HL-60 (cell line): ENCODE data around the gene TMCC3.

Experiments used
- DNase-seq, 2 experiments: peaks; one replicate each; pipeline ENCODE4 v3.0.0-alpha.2; 2010 to 2020; ENCODE audit warnings: low read depth in 1 of 2, low spot score in 1 of 2
- H3K27ac ChIP-seq: fragments of 250-450 bp; sonication (Bioruptor Pico); replicated peaks from 2 replicates; pipeline ENCODE4 v1.5.1; 2020; ENCODE audit warnings: mild to moderate bottlenecking, moderate library complexity
- H3K27me3 ChIP-seq: fragments of 250-450 bp; sonication (Bioruptor Pico); 2 replicates; pipeline ENCODE4 v1.5.1; 2021; ENCODE audit warnings: mild to moderate bottlenecking, moderate library complexity; ENCODE audit not compliant: insufficient read depth, poor library complexity, severe bottlenecking
- H3K4me3 ChIP-seq: replicated peaks from 2 replicates; pipeline ENCODE4 v1.5.1; 2011; ENCODE audit warnings: mild to moderate bottlenecking, control low read depth, low read length; ENCODE audit not compliant: insufficient read depth
- CTCF ChIP-seq: IDR thresholded peaks from one replicate; pipeline ENCODE4 v1.5.1; 2011; ENCODE audit warnings: low read length, control low read depth, inconsistent platforms; ENCODE audit not compliant: insufficient read depth
- GABPA ChIP-seq: IDR thresholded peaks from 2 replicates; pipeline ENCODE4 v1.6.1; 2012; ENCODE audit warnings: low read depth
- POLR2AphosphoS5 ChIP-seq: IDR thresholded peaks from 2 replicates; pipeline ENCODE4 v1.6.1; 2012; ENCODE audit warnings: low read depth
- REST ChIP-seq: IDR thresholded peaks from 2 replicates; pipeline ENCODE4 v1.6.1; 2012; ENCODE audit warnings: low read depth; ENCODE audit not compliant: insufficient replicate concordance
- SPI1 ChIP-seq: IDR thresholded peaks from 2 replicates; pipeline ENCODE4 v1.6.1; 2012; ENCODE audit warnings: low read depth, mild to moderate bottlenecking, borderline replicate concordance

The TMCC3 gene

GRCh38 chr12:94676031-94676641 lies 25.8 kb upstream of the TMCC3 start:
- Histone ChIP-seq H3K27ac (peak overlapping the region; percentile 68), H3K4me3 (no peak overlapping the region), H3K27me3 (no peaks in the 10 kb centered on the region)
- TF ChIP-seq POLR2AphosphoS5 (peak; percentile 75), SPI1 (peak; percentile 67; the same call in 1 of the 2 replicates), REST (no peak), CTCF (no peak), GABPA (peak; percentile 41)
- DNase-seq: peak; percentile 36 to 87

- TF ChIP-seq POLR2AphosphoS5: no peak
Observed at GRCh38 chr12:94674835-94675234, 24.5 kb upstream of the TMCC3 start.

GRCh38 chr12:94674051-94674451 lies 23.7 kb upstream of the TMCC3 start:
- no peak overlapping the region for H3K4me3 ChIP-seq
- H3K27me3 ChIP-seq: no peaks in the 10 kb centered on the region
- no peak overlapping the region for H3K27ac ChIP-seq
- no peak for DNase-seq
- TF ChIP-seq POLR2AphosphoS5 (no peak), GABPA (no peak), SPI1 (no peak), REST (no peak), CTCF (no peak)

More at GRCh38 chr12:94674835-94675234, 24.5 kb upstream of the TMCC3 start:
- DNase-seq: peak in 1 of 2 experiments; percentile 54
- Histone ChIP-seq H3K4me3 (no peak overlapping the region), H3K27ac (no peak overlapping the region), H3K27me3 (no peaks in the 10 kb centered on the region)

- no peak overlapping the region for H3K4me3 ChIP-seq
- no peak for DNase-seq
- H3K27me3 ChIP-seq: no peaks in the 10 kb centered on the region
- no peak overlapping the region for H3K27ac ChIP-seq
- TF ChIP-seq REST (no peak), POLR2AphosphoS5 (no peak), GABPA (no peak)
Observed at GRCh38 chr12:94673496-94673895, 23.1 kb upstream of the TMCC3 start.
